ENCODE results near the gene KLK7.

Gene KLK7

DNA sequence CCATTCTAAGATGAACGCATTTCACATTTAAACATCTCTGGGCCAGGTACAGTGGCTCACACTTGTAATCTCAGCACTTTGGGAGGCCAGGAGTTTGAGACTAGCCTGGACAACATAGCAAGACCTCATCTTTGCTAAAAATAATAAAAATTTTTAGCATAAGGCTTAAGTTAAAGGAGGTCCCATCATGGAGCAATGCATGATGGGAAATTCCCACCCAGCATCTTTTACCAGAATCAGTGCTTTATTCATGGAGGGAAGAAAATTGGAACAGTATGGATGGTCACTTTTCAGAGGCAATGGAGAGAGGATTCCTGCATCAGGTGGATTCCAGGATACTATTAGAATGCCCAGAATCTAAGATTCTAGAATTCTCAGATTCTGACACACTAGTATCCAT lies 21.5 kb upstream of the KLK7 start:
- H3K4me3 ChIP-seq (ENCODE audit: control insufficient read depth, low read depth, low read length), result no peak overlapping the region
- DNase-seq (ENCODE audit: low read depth), result no peak
- TF ChIP-seq, protein P1, sequence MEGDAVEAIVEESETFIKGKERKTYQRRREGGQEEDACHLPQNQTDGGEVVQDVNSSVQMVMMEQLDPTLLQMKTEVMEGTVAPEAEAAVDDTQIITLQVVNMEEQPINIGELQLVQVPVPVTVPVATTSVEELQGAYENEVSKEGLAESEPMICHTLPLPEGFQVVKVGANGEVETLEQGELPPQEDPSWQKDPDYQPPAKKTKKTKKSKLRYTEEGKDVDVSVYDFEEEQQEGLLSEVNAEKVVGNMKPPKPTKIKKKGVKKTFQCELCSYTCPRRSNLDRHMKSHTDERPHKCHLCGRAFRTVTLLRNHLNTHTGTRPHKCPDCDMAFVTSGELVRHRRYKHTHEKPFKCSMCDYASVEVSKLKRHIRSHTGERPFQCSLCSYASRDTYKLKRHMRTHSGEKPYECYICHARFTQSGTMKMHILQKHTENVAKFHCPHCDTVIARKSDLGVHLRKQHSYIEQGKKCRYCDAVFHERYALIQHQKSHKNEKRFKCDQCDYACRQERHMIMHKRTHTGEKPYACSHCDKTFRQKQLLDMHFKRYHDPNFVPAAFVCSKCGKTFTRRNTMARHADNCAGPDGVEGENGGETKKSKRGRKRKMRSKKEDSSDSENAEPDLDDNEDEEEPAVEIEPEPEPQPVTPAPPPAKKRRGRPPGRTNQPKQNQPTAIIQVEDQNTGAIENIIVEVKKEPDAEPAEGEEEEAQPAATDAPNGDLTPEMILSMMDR (IDR thresholded peaks at IDR 0.05; ENCODE audit: control insufficient read depth, insufficient read depth, low read depth, low read length, missing control alignments), result no peak

DNA sequence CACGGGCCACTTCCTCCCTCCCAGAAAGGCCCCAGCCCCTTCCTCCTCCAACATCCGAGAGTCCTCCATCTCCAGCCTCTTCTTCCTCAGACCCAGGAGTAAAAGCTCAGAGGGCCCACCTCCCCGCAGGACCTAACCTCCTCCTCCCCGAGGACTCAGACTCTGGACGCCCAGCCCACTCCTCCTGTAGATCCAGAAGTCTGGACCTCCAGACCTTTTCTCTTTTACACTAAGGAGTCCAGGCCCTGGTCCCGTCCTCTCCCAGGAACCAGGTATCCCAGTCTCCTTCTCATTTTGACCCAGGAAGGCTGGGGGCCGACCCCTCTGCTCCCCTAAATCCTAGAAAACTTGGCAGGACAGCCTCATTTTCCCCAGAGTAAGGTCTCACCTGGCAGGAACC lies 19.6 kb upstream of the KLK7 start:
- no peak for DNase-seq (ENCODE audit: low read depth)
- TF ChIP-seq, protein P1 (IDR thresholded peaks at IDR 0.05; ENCODE audit: control insufficient read depth, insufficient read depth, low read depth, low read length, missing control alignments), result no peak
- no peak overlapping the region for H3K4me3 ChIP-seq (ENCODE audit: control insufficient read depth, low read depth, low read length)

DNA sequence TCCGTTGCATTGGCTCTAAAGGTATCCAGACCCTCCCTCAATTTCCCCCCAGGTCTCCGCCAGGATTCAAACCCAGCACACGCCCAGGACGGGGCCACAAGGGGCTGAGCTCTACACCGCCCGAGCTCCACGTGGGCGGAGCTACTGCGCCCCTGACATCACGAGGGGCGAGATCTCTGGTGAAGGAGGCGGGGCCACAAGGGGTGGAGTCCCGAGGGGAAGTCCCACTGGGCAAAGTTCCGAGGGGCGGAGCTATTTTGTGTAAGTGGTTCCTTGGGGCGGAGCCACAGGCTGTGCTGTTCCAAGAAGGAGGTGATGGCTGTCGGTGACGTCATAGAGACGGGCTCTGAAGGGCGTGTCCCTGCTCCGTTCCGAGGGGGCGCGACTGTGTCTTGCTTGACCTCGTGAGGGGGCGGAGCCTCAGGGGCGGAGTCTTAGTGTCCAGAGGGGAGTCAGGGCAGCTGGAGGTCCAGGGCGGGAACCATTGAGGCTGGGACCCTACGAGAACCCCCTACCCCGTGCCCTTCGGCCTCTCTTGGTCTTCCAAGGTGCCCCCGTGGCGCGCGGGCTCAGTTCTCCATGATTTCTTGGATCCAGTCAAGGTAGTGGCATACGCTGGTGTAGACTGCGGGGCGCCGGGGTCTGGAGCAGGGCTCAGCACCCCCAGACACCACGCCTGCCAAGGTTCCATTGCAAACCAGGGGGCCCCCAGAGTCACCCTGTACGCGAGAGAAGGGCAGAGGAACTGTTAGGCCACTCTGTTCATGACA lies 19.0 kb upstream of the KLK7 start:
- TF ChIP-seq, protein P1 (IDR thresholded peaks at IDR 0.05; ENCODE audit: control insufficient read depth, insufficient read depth, low read depth, low read length, missing control alignments), result no peak
- no peak for DNase-seq (ENCODE audit: low read depth)
- no peak overlapping the region for H3K4me3 ChIP-seq (ENCODE audit: control insufficient read depth, low read depth, low read length)

DNA sequence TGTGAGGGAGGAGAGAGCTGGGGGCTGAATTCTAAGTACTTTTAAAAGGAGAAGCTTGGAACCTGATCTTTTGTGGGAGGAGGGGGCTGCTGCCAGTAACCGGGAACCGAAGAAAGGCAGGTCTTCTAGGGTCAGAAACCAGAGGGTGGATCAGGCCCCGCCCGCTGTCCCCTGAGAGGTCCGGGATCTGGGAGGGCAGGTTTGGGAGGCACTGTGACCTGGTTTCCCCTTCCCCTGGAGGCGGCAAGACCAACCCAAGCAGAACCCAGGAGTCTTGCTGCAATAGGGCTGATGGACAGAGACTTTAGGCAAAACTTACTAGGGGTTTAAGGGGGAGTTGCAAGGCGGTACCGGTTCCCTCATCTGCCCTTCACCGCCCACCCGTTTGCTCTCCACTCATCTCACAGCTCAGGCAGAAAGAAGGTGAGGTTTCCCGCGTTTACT lies 18.4 kb upstream of the KLK7 start:
- DNase-seq (ENCODE audit: low read depth), result no peak
- no peak overlapping the region for H3K4me3 ChIP-seq (ENCODE audit: control insufficient read depth, low read depth, low read length)
- TF ChIP-seq, protein P1 (IDR thresholded peaks at IDR 0.05; ENCODE audit: control insufficient read depth, insufficient read depth, low read depth, low read length, missing control alignments), result no peak

DNA sequence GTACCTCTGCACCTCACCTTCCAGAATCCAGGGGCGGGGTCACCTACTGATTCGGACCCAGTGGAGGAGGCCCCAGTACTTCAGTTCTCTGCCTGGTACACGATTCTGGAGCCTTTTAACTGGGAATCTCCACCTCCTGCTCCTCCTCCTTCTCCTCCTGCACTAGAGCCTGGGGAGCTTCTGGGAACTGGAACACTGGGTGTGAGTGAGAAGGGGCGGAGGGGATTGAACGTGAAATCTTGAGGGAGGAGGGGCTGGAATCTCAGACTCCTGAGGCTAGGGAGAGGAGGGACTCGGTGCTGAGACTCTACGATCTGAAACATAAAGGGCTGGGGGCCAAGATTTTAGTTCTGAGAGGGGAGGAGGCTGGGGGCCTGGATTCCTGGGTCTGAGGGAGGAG lies 17.8 kb upstream of the KLK7 start, which contains the start of gene KLK8:
Gene KLK8 (minus strand): TSS at position 90 of the 400 bp plus-strand sequence. CDS start 437 bp downstream, outside the sequence.
- TF ChIP-seq, protein P1 (IDR thresholded peaks at IDR 0.05; ENCODE audit: control insufficient read depth, insufficient read depth, low read depth, low read length, missing control alignments), result no peak
- DNase-seq (ENCODE audit: low read depth), result no peak

DNA sequence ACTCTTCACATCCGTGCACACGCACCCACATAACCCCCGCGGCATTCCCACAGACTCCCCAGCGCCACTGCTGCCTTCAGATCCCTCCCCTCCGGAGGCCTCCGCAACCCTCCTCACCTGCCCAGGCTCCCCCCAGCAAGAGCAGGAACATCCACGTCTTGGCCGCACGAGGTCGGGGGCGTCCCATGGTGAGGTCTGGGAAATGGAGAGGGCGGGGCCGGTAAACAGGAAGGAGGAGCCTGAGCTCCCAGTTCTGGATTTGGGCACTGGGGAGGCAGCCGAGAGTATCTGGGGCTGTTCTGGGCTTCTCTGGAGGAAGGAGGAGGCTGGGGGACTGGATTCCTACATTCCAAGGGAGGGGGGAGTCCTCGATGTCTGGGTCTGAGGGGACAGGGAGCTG lies 17.3 kb upstream of the KLK7 start:
- no peak overlapping the region for H3K4me3 ChIP-seq (ENCODE audit: control insufficient read depth, low read depth, low read length)
- TF ChIP-seq, protein P1 (IDR thresholded peaks at IDR 0.05; ENCODE audit: control insufficient read depth, insufficient read depth, low read depth, low read length, missing control alignments), result no peak
- DNase-seq (ENCODE audit: low read depth), result no peak

More for the DNA sequence above, 17.8 kb upstream of the KLK7 start, which contains the start of gene KLK8:
- H3K4me3 ChIP-seq (ENCODE audit: control insufficient read depth, low read depth, low read length), result no peak within 1 kb of the TSS

Data from AG09309 (cell line).